Measurements from ENCODE around the gene LARGE2. TPM values are rescaled to one million over a fixed set of nuclear protein-coding genes. Genes with fewer than 3 reads are reported as not detected.

The LARGE2 gene
- total RNA-seq, 1 donor from 2014 or later, result 5.0 TPM

DNA sequence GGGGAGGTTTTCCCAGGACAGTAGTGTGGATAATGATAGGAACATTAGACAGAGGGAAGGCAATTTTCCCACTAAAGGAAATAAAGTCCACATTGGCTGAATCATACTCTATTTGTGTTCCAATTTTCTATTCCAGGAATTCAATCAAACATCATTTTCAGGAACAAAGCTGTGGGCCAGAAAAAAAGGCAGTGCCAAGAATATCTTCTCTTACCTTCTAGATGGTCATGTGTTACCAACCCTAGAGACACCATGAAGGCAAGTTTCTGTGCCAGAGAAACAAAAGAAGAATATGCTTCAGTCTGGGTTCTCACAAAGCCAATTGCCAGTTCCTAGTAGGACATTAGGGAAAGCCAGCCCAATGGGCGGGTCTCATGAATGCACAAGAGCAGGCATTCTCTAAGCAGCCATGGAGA lies 27.5 kb downstream of the LARGE2 start:
- Histone ChIP-seq H3K27me3 (ENCODE audit: low read depth) (no peaks in the 10 kb centered on the region), H3K4me1 (no peaks in the 10 kb centered on the region), H3K27ac (no peak overlapping the region), H3K36me3 (peaks cover 84% of the 10 kb centered on the region), H3K9me3 (no peaks in the 10 kb centered on the region), H3K4me3 (no peak overlapping the region)
- intact Hi-C loops (cut with DNase I), result no loop called here
- no peak for ATAC-seq
- DNase-seq, result no peak
- TF ChIP-seq, protein P1, sequence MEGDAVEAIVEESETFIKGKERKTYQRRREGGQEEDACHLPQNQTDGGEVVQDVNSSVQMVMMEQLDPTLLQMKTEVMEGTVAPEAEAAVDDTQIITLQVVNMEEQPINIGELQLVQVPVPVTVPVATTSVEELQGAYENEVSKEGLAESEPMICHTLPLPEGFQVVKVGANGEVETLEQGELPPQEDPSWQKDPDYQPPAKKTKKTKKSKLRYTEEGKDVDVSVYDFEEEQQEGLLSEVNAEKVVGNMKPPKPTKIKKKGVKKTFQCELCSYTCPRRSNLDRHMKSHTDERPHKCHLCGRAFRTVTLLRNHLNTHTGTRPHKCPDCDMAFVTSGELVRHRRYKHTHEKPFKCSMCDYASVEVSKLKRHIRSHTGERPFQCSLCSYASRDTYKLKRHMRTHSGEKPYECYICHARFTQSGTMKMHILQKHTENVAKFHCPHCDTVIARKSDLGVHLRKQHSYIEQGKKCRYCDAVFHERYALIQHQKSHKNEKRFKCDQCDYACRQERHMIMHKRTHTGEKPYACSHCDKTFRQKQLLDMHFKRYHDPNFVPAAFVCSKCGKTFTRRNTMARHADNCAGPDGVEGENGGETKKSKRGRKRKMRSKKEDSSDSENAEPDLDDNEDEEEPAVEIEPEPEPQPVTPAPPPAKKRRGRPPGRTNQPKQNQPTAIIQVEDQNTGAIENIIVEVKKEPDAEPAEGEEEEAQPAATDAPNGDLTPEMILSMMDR (IDR thresholded peaks at IDR 0.05), result no peak

DNA sequence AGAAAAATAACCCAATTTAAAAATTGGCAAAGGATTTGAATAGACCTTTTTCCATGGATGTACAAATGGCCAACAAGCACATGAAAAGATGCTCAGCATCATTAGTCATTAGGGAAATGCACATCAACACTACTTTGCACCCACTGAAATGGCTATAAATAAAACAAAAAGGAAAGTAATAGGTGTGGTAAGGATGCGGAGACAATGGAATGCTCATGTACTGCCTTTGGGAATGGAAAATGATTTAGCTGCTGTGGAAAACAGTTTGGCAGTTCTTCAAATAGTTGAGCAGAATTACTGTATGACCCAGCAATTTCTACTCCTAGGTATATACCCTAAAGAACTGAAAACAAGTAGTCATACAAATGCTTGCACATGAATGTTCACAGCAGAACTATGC lies 37.4 kb downstream of the LARGE2 start:
- DNase-seq (no peak), ATAC-seq (no peak)
- Histone ChIP-seq H3K27ac (no peak overlapping the region), H3K27me3 (ENCODE audit: low read depth) (no peaks in the 10 kb centered on the region), H3K4me1 (peaks cover 8% of the 10 kb centered on the region), H3K36me3 (peaks cover 10% of the 10 kb centered on the region), H3K4me3 (no peak overlapping the region), H3K9me3 (no peaks in the 10 kb centered on the region)
- intact Hi-C loops (cut with DNase I), result no loop called here
- TF ChIP-seq, protein P1 (IDR thresholded peaks at IDR 0.05), result no peak

DNA sequence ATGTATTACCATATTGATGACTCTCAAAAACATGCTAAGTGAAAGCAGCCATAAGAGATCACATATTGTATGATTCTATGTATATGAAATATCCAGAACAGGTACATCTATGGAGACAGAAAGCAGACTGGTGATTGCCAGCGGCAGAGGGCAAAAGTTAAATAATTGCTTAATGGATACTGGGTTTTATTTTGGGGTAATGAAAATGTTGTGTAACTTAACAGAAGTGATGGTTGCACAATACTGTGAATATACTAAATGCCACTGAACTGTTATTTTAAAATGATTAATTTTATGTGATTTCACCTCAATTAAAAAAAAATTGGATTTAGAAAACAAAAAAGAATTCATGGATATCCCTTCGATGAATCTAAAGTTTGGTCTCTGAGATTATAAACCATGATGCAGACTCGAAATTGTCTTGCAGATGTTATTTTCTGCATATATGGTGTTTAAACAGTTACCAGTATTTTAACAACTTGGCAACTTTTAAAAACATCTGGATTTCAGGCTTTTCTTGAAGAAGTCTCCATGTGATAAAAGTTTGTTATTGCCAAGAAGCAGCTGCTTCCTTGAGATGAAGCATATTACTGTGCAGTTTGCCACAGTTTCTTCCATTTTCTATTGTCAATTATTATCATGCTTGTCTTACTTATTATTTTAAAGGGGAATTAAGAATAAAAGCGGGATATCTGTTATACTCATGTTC lies 38.1 kb downstream of the LARGE2 start:
- Histone ChIP-seq H3K36me3 (peaks cover 16% of the 10 kb centered on the region), H3K9me3 (no peaks in the 10 kb centered on the region), H3K4me1 (peaks cover 8% of the 10 kb centered on the region), H3K27me3 (ENCODE audit: low read depth) (no peaks in the 10 kb centered on the region), H3K27ac (no peak overlapping the region), H3K4me3 (no peak overlapping the region)
- intact Hi-C loops (cut with DNase I), result no loop called here
- DNase-seq (no peak), ATAC-seq (no peak)
- TF ChIP-seq, protein P1 (IDR thresholded peaks at IDR 0.05), result no peak

DNA sequence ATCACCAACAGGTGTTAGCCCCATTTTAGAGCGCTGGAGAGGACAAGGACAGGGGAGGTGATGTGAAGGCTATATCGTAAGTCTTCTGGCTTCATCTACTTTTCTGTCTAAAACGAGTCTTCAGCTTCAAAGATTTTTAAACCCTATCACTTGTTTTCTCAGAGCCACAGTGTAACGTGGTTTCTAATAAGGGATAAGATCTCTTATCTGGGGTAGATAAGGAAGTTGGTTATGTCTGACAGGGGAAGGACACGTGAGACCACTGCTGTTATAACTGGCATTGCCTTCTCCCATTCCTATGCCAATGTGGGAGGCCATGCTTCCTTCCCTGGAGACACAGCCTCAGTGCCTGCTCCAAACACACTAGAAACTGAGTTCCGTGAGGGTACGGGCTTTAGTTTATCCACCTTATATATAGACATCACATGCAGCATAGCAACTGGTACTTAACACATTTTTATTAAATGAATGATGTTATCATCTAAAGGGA lies 39.3 kb downstream of the LARGE2 start:
- Histone ChIP-seq H3K27ac (no peak overlapping the region), H3K4me3 (no peak overlapping the region), H3K36me3 (peaks cover 29% of the 10 kb centered on the region), H3K9me3 (no peaks in the 10 kb centered on the region), H3K27me3 (ENCODE audit: low read depth) (no peaks in the 10 kb centered on the region), H3K4me1 (peaks cover 8% of the 10 kb centered on the region)
- TF ChIP-seq, protein P1 (IDR thresholded peaks at IDR 0.05), result no peak
- no peak for DNase-seq
- ATAC-seq, result no peak
- intact Hi-C loops (cut with DNase I), result no loop called here

DNA sequence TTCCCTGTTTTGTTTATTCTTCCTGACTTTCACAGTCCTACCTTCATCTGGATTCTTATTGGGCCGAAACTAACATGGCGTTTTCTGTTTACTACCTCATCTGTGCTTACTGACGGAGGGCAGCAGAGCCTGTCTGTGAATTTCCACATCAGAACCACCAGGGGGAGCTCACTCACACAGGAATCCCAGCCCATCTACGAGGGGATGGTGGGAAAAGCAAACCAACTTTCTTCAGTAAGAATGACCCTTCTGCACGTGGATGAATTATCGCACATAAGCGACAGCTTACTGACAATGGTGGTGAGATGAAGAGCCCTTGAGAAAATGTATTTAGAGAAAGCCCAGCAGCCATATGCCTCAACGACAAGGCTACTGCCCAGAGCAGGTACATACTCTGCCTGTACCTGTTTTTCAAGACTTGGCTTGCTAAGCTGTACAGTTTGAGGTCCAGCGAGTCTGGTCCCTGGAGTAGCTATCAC lies 42.5 kb downstream of the LARGE2 start:
- peak; percentile 91 to 92 for ATAC-seq
- Histone ChIP-seq H3K27ac (no peak overlapping the region), H3K4me3 (no peak overlapping the region), H3K36me3 (peaks cover 60% of the 10 kb centered on the region), H3K9me3 (no peaks in the 10 kb centered on the region), H3K4me1 (peaks cover 8% of the 10 kb centered on the region), H3K27me3 (ENCODE audit: low read depth) (no peaks in the 10 kb centered on the region)
- DNase-seq, result no peak
- intact Hi-C loops (cut with DNase I), result no loop called here
- TF ChIP-seq, protein P1 (IDR thresholded peaks at IDR 0.05), result peak; percentile 90
